22Rv1 (cell line): ENCODE data around the gene TMC2.
"Not testable (repeated sequence)": the region's sequence is repeated elsewhere in the genome, so short reads cannot be mapped to it uniquely, and the experiment has no call there.

ENCODE experiments used
- H3K27ac ChIP-seq: fragments of 450-650 bp; 2 replicates; pipeline ENCODE4 v1.5.1; 2017
- ZFX ChIP-seq: fragments of 450-650 bp; IDR thresholded peaks from 2 replicates; pipeline ENCODE4 v1.6.1; 2017; ENCODE audit warnings: antibody characterized with exemption, borderline replicate concordance
- TF ChIP-seq, protein P1 (sequence below): fragments of 450-650 bp; IDR thresholded peaks from 2 replicates; pipeline ENCODE4 v1.5.1; 2017; ENCODE audit warnings: mild to moderate bottlenecking

Gene TMC2

DNA sequence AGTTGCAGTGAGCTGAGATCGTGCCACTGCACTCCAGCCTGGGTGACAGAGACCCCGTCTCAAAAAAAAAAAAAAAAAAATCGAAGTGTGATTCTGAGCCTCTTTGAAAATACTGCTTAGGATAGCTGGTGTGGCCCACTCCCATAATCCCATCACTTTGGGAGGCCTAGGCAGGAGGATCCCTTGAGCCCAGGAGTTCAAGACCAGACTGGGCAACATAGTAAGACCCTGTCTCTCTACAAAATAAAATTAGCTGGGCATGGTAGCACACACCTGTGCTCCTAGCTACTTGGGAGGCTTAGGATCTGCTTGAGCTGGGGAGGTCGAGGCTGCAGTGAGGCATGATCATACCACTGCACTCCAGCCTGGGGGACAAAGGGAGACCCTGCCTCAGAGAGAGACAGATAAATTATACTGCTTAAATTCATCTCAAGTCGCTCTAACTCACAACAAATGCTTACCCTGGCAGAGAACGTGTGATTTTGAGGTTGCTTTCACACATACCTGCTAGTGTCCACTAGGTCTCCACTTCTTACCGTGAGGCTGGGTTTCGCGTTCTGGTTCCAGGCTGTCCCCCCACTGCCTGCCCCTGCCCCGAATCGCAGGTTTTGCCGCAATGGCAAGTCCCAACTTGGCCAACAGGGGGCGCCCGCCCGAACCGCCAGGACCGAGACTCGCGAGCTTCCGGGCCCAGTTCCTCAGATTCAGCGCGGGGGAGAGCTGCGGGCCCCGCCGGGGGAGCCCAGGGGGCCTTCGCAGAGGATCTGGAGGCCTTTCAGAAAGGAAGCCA, 12.3 kb upstream of the TMC2 start:
- TF ChIP-seq ZFX = no peak
- TF ChIP-seq, protein P1, sequence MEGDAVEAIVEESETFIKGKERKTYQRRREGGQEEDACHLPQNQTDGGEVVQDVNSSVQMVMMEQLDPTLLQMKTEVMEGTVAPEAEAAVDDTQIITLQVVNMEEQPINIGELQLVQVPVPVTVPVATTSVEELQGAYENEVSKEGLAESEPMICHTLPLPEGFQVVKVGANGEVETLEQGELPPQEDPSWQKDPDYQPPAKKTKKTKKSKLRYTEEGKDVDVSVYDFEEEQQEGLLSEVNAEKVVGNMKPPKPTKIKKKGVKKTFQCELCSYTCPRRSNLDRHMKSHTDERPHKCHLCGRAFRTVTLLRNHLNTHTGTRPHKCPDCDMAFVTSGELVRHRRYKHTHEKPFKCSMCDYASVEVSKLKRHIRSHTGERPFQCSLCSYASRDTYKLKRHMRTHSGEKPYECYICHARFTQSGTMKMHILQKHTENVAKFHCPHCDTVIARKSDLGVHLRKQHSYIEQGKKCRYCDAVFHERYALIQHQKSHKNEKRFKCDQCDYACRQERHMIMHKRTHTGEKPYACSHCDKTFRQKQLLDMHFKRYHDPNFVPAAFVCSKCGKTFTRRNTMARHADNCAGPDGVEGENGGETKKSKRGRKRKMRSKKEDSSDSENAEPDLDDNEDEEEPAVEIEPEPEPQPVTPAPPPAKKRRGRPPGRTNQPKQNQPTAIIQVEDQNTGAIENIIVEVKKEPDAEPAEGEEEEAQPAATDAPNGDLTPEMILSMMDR = peak; percentile 97
- 0 out of 2 replicates have a peak overlapping the region, but pooled peaks have one; percentile 18 for H3K27ac ChIP-seq

- H3K27ac ChIP-seq = 0 out of 2 replicates have a peak overlapping the region, but pooled peaks have one; percentile 18
- TF ChIP-seq, protein P1 = peak; percentile 50
- TF ChIP-seq ZFX = no peak
These were observed 11.5 kb upstream of the TMC2 start for GRCh38 chr20:2524709-2525506.

- H3K27ac ChIP-seq = not testable (repeated sequence)
These were observed 10.2 kb upstream of the TMC2 start for GRCh38 chr20:2526218-2526583.

- H3K27ac ChIP-seq = no peak overlapping the region
- no peak for TF ChIP-seq ZFX
- TF ChIP-seq, protein P1 = no peak
These were observed 8.6 kb upstream of the TMC2 start for GRCh38 chr20:2527762-2528161.

DNA sequence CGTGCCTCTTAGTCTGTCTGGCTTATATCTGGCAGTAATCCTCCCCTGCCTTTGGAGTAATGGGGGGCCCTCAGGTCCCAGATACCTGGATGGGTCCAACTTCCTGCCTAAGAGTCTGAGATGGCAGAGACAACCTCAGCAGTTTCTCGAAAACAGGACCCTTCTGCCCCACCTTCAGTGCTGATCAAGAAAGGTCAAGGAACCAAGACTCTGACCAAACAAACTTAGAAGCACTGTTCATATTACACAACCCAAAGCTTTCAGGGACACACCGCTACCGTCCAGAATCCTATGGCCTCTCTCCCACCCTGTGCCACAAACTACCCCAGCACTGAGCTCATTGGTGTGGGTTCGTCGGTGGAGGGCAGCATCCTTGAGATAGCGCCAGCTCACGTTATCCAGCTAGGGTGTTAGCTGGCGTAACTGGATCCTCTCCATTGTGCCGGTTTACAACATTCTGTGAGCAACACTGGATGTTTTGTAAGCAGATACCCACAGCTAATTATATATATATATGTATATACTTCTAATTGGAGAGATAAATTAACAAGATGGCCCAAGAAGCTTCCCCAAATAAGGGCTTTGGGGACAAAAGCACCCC, 7.6 kb upstream of the TMC2 start:
- no peak overlapping the region for H3K27ac ChIP-seq
- TF ChIP-seq, protein P1 = no peak
- TF ChIP-seq ZFX = no peak

- H3K27ac ChIP-seq = no peak overlapping the region
- TF ChIP-seq ZFX = no peak
- TF ChIP-seq, protein P1 = no peak
These were observed 3.3 kb upstream of the TMC2 start for GRCh38 chr20:2533118-2533517.

GRCh38 chr20:2535711-2536559, 438 bp upstream of the TMC2 start:
- H3K27ac ChIP-seq = no peak overlapping the region
- TF ChIP-seq, protein P1 = no peak
- no peak for TF ChIP-seq ZFX
